Activated T-cell treated with anti-CD3 and anti-CD28 coated beads, Interleukin-2, amount 50 U/mL, for 72 hours (primary cell): ENCODE results near the gene SULT1A2. TPM values are rescaled to one million over a fixed set of nuclear protein-coding genes. Genes with fewer than 3 reads are reported as not detected.
"Not testable (repeated sequence)": the region's sequence is repeated elsewhere in the genome, so short reads cannot be mapped to it uniquely, and the experiment has no call there.

Experiments used
- ATAC-seq, 2 donors: fragments of 150-1000 bp; cut with Tn5 transposase; replicated peaks in 1 of 2; 2 replicates each; pipeline ENCODE4 v1.10.0; 2021; ENCODE audit warnings: moderate library complexity in 2 of 2, mild to moderate bottlenecking in 1 of 2
- DNase-seq, 2 donors: peaks; one replicate each; pipeline ENCODE4 v3.0.0; 2021 to 2022; ENCODE audit warnings: mixed read lengths in 1 of 2
- H3K27ac Mint-ChIP-seq: one replicate; pipeline ENCODE4 v1.8.0; 2022; ENCODE audit warnings: mild to moderate bottlenecking, moderate library complexity, mixed read lengths
- H3K27me3 Mint-ChIP-seq: one replicate; pipeline ENCODE4 v1.8.0; 2022; ENCODE audit warnings: low read depth, mixed read lengths
- H3K36me3 Mint-ChIP-seq, 2 donors: one replicate each; pipeline ENCODE4 v1.8.0; 2022; ENCODE audit warnings: mixed read lengths in 2 of 2, mild to moderate bottlenecking in 1 of 2; ENCODE audit not compliant: insufficient read depth in 2 of 2
- H3K4me1 Mint-ChIP-seq: one replicate; pipeline ENCODE4 v1.8.0; 2022; ENCODE audit warnings: low read depth, mixed read lengths
- H3K4me3 Mint-ChIP-seq, 2 donors: one replicate each; pipeline ENCODE4 v1.8.0; 2022; ENCODE audit warnings: mild to moderate bottlenecking in 2 of 2, mixed read lengths in 2 of 2, moderate library complexity in 2 of 2
- H3K9me3 Mint-ChIP-seq, 2 donors: one replicate each; pipeline ENCODE4 v1.8.0; 2022; ENCODE audit warnings: mixed read lengths in 2 of 2
- total RNA-seq, 2 donors: library from RNA; stranded (reverse); gene quantifications; one replicate each; pipeline ENCODE4 v1.2.3, GENCODE V29; 2022

SULT1A2 gene
- total RNA-seq, 2 donors from 2014 or later, result 0.25 to 1.2 TPM

DNA sequence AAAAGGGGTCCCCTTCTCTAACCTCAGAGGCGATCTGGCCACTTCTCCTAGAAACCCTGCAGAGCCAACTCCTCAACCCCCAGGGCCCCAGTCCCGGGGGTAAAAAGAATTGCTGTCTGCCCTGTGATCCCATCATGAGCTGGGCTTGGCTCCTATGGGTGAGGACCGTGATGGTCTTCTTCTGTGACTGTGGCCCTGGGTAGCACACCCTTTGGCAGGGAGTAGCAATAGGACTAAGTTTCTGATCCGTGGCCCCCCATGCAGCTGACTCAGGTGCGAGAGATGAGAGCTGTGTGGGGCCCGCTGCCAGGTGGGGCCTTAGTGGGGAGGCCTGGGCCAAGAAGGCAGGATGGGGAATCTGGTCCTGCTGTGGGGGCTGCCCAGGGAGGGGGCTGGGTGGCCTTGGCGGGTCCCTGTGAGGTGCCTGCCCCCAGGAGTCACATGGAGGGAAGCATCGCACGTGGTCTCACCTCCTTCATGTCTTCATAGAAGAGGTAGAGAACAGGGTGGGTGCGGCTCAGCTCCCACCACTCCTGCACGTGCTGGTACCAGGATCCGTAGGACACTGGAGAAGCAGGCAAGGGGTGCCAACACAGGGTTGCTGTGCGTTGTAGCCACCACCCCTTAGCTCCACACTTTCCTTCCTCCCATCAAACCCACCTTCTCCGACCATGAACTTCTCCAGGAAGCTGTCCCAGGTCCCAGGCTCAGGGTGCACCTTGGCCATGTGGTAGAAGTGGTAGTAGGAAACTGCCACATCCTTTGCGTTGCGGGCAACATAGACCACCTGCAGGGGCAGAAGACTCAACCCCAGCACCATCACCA is 9.7 kb upstream of the SULT1A2 start:
- Mint-ChIP-seq H3K4me1 (peaks cover 19% of the 10 kb centered on the region), H3K4me3 (no peak overlapping the region), H3K27me3 (no peaks in the 10 kb centered on the region), H3K9me3 (no peaks in the 10 kb centered on the region), H3K27ac (no peak overlapping the region), H3K36me3 (no peaks in the 10 kb centered on the region)
- ATAC-seq (no peak), DNase-seq (no peak)

DNA sequence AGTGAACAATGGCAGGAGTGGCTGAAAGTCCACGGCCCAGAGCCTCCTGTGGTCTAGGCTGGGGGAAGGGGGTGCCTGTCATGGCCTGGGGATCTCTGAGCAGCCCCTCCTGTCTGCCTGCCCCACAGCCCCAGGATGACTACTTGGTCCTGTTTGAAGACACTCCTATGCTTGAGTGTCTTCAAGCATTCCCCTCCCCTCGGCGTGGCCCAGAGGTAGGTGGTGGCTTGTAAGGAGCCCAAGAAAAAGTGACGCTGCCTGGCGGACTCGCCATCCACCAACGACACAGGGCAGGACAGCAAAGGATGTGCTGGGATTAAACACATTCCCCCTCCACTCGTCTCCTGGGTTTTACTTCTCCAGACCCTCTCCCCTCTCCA is 7.3 kb upstream of the SULT1A2 start:
- H3K36me3 Mint-ChIP-seq, result no peaks in the 10 kb centered on the region
- H3K27ac Mint-ChIP-seq, result no peak overlapping the region
- no peak overlapping the region for H3K4me3 Mint-ChIP-seq
- DNase-seq (no peak), ATAC-seq (no peak)
- no peaks in the 10 kb centered on the region for H3K9me3 Mint-ChIP-seq
- no peaks in the 10 kb centered on the region for H3K27me3 Mint-ChIP-seq
- no peaks in the 10 kb centered on the region for H3K4me1 Mint-ChIP-seq

DNA sequence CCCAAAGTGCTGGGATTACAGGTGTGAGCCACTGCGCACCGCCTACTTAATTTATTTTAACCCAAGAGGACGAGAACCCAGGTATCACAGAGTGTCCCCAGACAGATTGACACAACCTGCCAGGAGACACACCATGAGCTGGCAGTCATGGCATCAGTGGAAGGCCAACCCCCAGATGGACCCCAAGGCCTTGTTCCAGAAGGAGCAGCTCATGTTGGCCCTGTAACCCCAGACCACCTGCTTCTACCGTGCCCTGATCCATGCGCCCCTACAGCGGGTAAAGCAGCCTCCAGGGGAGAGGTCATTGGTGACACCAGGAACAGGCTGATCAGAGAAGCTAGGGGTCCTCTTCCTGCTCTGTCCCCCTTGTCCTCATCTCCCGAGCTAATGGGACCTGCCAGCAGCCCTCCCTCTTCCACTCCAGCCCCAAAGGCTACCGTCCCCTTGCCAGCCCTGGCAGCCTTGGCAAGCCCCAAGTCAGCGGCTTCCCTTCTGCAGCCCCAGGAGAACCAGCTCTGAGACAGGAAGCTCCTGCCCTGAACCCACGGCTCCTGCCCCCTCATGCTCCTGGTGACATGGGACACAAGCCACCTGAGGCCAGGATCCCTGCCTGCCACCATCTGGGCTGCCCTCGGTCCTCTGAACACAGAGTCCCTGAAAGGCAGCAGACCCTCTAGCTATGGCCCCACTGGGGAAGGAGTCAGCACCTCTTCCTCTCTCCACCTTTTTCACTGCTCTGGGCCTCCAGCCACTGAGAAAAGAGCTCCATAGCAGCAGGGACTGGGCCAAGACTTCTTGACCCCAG is 6.7 kb upstream of the SULT1A2 start:
- Mint-ChIP-seq H3K9me3 (no peaks in the 10 kb centered on the region), H3K36me3 (no peaks in the 10 kb centered on the region), H3K27me3 (no peaks in the 10 kb centered on the region), H3K4me1 (no peaks in the 10 kb centered on the region), H3K27ac (no peak overlapping the region), H3K4me3 (no peak overlapping the region)
- DNase-seq, result no peak
- no peak for ATAC-seq

DNA sequence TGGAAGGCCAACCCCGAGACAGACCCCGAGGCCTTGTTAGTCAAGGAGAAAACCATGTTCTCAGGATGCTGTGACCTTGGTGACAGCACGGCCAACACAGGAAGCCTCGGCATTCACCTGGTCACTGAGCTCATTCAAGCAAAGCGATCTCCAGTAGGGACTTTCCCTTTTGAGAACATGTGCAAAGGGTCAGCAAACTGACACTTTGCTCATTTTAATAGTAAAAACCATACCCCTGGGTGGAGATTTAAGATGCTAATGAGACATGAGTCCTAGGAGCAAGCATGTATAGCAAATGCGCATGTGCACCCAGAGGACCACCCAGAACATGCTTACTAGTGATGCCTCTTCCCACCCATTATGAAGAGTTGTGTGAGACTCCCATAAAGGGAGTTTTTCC is 5.7 kb upstream of the SULT1A2 start:
- Mint-ChIP-seq H3K27ac (no peak overlapping the region), H3K27me3 (no peaks in the 10 kb centered on the region), H3K4me1 (no peaks in the 10 kb centered on the region), H3K4me3 (no peak overlapping the region), H3K9me3 (no peaks in the 10 kb centered on the region), H3K36me3 (no peaks in the 10 kb centered on the region)
- ATAC-seq, result no peak
- no peak for DNase-seq

DNA sequence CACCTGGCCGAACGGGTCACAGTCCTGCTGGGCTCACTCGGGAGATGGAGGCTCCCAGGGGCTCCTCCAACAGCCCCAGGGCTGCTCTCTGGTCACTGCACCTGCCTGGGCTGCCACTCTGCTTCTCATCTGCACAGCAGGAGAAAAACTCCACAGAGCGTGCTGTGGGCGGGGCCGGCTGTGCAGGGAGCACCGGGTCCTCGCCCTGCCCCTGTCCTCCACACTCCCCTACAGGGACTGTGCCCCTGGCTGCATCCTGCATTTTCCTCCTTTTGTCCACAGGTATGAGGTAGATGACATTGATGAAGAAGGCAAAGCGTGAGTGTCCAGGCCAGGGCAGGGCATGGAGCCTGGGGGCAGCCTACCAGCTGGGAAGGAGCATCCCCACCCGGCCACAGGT is 5.2 kb upstream of the SULT1A2 start:
- H3K36me3 Mint-ChIP-seq, H3K27ac Mint-ChIP-seq, H3K9me3 Mint-ChIP-seq, H3K4me1 Mint-ChIP-seq, ATAC-seq, DNase-seq, H3K27me3 Mint-ChIP-seq, H3K4me3 Mint-ChIP-seq: not testable (repeated sequence)

DNA sequence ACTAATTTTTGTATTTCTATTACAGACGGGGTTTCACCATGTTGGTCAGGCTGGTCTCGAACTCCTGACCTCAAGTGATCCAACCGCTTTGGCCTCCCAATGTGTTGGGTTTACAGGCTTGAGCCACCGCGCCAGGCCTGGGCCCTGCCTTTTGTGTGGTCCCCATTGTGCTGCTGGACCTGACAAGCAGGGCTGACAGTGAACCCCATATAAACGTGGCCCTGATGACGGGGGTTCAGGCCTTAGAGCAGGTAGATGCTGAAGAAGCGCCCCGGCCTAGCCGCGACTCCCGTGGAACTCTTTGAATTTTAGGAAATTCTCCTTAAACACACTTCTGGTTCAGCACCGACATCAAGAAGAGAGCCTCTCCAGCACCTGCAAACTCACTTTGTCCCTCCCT is 4.7 kb upstream of the SULT1A2 start:
- not testable (repeated sequence) for ATAC-seq, H3K27ac Mint-ChIP-seq, H3K36me3 Mint-ChIP-seq, H3K4me1 Mint-ChIP-seq, DNase-seq, H3K27me3 Mint-ChIP-seq, H3K9me3 Mint-ChIP-seq
- H3K4me3 Mint-ChIP-seq, result peak overlapping the region in 1 of 2 donors; percentile 13

DNA sequence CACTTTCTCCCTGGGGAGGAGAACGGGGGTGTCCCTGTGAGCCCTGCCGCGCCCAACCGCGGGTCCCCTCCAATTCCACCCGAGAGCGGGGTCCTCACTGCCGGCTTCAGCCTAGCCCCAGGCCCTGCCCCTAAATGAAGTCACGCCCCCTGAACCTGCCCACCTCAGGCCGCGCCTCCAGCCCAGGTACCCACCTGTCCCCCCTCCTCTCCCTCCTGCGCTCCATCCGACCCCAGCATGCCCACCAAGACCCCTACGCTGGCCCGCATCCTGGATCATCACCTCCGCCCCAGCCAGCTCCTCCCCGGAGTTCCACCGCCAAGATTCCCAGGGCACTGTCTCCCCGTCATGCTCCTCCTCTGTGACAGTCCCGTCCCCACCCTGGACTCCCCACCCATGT is 4.1 kb upstream of the SULT1A2 start:
- H3K4me1 Mint-ChIP-seq, DNase-seq, H3K36me3 Mint-ChIP-seq, H3K4me3 Mint-ChIP-seq, H3K9me3 Mint-ChIP-seq, H3K27me3 Mint-ChIP-seq, ATAC-seq, H3K27ac Mint-ChIP-seq: not testable (repeated sequence)

DNA sequence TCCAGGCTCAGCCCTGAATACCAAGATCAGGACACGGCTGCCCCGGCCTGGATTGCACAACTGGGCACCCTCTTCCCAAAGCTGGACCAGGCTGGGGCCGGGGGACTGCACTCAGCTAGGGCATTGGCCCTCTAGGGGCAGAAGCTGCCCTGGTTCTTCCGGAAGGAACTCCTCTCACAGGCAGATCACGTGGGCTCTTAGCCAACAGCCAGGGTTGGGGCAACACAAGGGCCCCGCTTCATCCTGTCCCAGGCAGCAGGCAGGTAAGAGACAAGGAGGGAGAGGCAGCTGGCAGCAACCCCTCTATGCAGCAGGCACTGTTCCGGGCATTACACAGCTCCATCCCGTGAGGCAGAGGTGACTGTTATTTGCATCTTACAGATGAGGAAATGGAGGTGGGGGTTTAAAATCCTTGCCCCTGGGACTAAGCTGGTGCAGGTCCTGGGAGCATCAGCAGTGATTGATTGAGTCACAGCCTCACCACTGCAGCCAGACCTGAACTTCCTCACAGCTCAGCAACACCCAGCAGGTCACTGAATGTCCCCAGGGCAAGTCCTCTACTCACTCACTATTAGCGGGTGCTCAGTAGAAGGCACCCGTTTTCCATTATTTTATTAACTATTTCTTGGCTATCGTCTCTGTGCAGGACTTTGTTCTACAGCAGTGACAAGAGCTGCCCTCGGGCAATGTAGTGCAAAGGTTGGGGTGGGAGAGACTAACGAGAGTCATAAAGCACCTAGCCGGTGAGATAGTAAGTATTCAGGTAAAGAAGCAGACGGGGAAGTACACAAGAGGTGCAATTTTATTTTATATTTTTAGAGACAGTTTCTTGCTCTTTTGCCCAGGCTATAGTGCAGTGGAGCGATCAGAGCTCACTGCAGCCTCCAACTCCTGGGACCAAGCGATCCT is 2.8 kb upstream of the SULT1A2 start:
- not testable (repeated sequence) for H3K4me3 Mint-ChIP-seq, H3K27ac Mint-ChIP-seq, H3K36me3 Mint-ChIP-seq, DNase-seq, H3K4me1 Mint-ChIP-seq, H3K9me3 Mint-ChIP-seq, H3K27me3 Mint-ChIP-seq
- peak; percentile 90 to 95 for ATAC-seq

DNA sequence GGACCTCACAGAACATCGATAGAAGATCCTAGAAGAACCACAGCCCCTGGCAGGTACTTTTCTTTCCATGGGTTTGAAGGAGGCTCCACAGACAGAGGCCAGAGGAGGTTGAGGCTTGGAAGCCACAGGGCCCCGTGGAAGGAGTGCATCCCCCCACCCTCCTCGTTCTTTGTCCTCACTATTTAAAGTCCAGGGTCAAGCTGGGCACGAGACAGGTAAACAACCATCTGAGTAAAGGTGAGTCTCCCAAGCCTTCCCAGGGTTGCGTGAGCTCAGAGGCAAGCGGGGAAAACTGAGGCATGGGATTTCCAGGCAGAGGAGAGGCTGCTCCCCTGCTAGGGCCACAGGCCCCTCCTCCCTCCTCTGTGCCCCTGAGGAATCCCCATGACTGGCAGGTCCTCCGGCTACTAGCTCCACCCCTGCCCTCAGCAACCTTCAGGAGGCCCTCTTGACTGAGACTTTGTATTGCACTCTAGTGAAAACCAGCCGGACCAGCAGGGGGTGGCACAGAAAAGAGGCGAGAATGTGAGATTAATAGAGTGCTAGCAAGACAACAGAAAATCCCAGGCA is 927 bp upstream of the SULT1A2 start:
- Mint-ChIP-seq H3K4me3 (no peak overlapping the region), H3K36me3 (no peaks in the 10 kb centered on the region), H3K9me3 (no peaks in the 10 kb centered on the region), H3K27ac (no peak overlapping the region), H3K4me1 (no peaks in the 10 kb centered on the region), H3K27me3 (no peaks in the 10 kb centered on the region)
- DNase-seq, result no peak
- ATAC-seq, result no peak

DNA sequence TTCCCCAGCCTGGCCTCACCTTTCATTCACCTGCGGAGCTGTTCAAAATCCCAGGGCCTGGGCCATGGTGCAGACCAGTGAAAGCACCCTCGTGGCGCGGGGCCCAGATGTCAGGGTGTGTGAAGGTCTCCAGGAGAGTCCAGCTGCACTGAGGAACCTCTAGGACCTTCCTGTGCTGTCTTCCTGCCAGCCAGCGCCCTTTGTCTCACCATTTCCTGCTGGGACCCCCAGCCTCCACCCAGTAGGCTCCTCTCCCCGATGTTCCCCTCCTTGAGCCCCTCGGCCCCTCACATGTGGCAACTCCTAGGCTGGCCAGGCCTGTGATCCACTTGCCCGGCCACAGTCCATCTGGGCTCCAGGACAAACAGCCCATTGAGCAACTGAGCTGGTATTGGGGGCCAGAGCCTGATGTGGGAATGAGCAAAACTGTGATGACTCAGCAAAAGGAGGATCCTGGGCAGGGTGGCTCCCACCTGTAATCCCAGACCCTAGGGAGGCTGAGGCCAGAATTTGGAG is 677 bp downstream of the SULT1A2 start:
- DNase-seq (no peak), ATAC-seq (no peak)
- Mint-ChIP-seq H3K27me3 (no peaks in the 10 kb centered on the region), H3K9me3 (no peaks in the 10 kb centered on the region), H3K27ac (no peak overlapping the region), H3K36me3 (no peaks in the 10 kb centered on the region), H3K4me1 (no peaks in the 10 kb centered on the region), H3K4me3 (no peak overlapping the region)

DNA sequence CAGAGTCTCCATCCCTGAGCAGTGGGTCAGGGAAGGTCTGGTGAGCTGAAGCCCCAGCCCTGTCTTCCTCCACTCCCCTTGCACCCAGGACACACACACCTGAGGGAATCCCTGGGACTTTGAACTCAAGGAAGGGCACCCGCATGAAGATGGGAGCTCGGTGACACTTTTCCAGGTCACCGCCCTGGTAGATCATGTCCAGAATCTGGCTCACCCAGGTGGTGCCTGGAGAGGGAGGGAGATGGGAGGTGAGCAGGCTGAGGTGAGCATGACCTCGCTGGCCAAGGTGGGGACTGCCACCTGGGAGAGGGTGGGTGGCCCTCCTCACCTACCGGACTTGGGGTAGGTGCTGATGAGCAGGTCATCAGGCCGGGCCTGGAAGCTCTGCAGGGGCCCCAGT is 1.4 kb downstream of the SULT1A2 start:
- DNase-seq, H3K4me1 Mint-ChIP-seq, H3K27ac Mint-ChIP-seq, H3K36me3 Mint-ChIP-seq, ATAC-seq, H3K4me3 Mint-ChIP-seq, H3K9me3 Mint-ChIP-seq, H3K27me3 Mint-ChIP-seq: not testable (repeated sequence)

DNA sequence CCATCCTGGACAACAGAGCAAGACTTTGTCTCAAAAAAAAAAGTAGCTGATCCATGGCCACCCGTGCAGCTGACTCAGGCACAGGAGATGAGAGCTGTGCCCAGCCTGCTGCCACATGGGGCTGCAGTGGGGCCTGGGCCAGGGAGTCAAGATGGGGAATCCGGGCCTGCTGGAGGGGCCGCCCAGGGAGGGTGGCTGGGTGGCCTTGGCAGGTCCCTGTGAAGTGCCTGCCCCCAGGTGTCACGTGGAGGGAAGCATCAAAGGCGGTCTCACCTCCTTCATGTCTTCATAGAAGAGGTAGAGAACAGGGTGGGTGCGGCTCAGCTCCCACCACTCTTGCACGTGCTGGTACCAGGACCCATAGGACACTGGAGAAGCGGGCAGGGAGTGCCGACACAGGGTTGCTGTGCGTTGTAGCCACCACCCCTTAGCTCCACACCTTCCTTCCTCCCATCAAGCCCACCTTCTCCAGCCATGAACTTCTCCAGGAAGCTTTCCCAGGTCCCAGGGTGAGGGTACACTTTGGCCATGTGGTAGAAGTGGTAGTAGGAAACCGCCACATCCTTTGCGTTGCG is 3.8 kb downstream of the SULT1A2 start:
- no peak for ATAC-seq

More for the DNA sequence above, 3.8 kb downstream of the SULT1A2 start:
- H3K9me3 Mint-ChIP-seq, result no peaks in the 10 kb centered on the region
- H3K4me1 Mint-ChIP-seq, result no peaks in the 10 kb centered on the region
- no peak for DNase-seq
- H3K4me3 Mint-ChIP-seq, result no peak overlapping the region
- no peak overlapping the region for H3K27ac Mint-ChIP-seq
- no peaks in the 10 kb centered on the region for H3K36me3 Mint-ChIP-seq
- H3K27me3 Mint-ChIP-seq, result no peaks in the 10 kb centered on the region
